HG03460 (cell line): ENCODE measurements around the gene NAALADL1.
"Not testable (repeated sequence)": the region's sequence is repeated elsewhere in the genome, so short reads cannot be mapped to it uniquely, and the experiment has no call there.

Experiments used
- ATAC-seq: cut with Tn5 transposase; IDR thresholded peaks from one replicate; pipeline ENCODE4 v1.9.1; 2021; ENCODE audit not compliant: unreplicated experiment

Gene NAALADL1

GRCh38 chr11:65055538-65055937 is 2.8 kb downstream of the NAALADL1 start:
- ATAC-seq: no peak

- ATAC-seq: no peak
Observed at GRCh38 chr11:65053827-65054508, 4.4 kb downstream of the NAALADL1 start.

GRCh38 chr11:65051398-65051858 is 6.9 kb downstream of the NAALADL1 start:
- no peak for ATAC-seq

GRCh38 chr11:65047581-65048422 is 10.6 kb downstream of the NAALADL1 start:
- ATAC-seq: no peak

GRCh38 chr11:65045728-65046127 is 12.6 kb downstream of the NAALADL1 start:
- no peak for ATAC-seq

GRCh38 chr11:65045061-65045460 is 13.3 kb downstream of the NAALADL1 start:
- no peak for ATAC-seq

GRCh38 chr11:65043881-65044501 is 14.4 kb downstream of the NAALADL1 start:
- ATAC-seq: no peak

GRCh38 chr11:65042891-65043290 is 15.5 kb downstream of the NAALADL1 start:
- no peak for ATAC-seq

GRCh38 chr11:65040847-65041622 is 17.3 kb downstream of the NAALADL1 start, which contains the start of gene SAC3D1:
TSS of gene SAC3D1 (plus strand) at chr11:65041210. CDS start at chr11:65041293, 83 bp downstream.
- ATAC-seq: peak; percentile 84

GRCh38 chr11:65040520-65040846 is 17.9 kb downstream of the NAALADL1 start:
- no peak for ATAC-seq

- no peak for ATAC-seq
Observed at GRCh38 chr11:65036931-65037330, 21.4 kb downstream of the NAALADL1 start.

GRCh38 chr11:65035579-65035978 is 22.8 kb downstream of the NAALADL1 start:
- no peak for ATAC-seq

- no peak for ATAC-seq
Observed at GRCh38 chr11:65034423-65034822, 23.9 kb downstream of the NAALADL1 start.

- no peak for ATAC-seq
Observed at GRCh38 chr11:65032216-65032615, 26.1 kb downstream of the NAALADL1 start.

GRCh38 chr11:65027213-65028067 is 30.9 kb downstream of the NAALADL1 start, which contains the start of gene SNX15:
TSS of gene SNX15 (plus strand) at chr11:65027439. CDS start at chr11:65027538, 99 bp downstream.
- peak; percentile 80 for ATAC-seq

GRCh38 chr11:65026810-65027209 is 31.5 kb downstream of the NAALADL1 start:
- ATAC-seq: no peak

GRCh38 chr11:65023502-65023901 is 34.9 kb downstream of the NAALADL1 start:
- not testable (repeated sequence) for ATAC-seq

GRCh38 chr11:65021509-65021908 is 36.8 kb downstream of the NAALADL1 start:
- ATAC-seq: no peak

GRCh38 chr11:65021003-65021402 is 37.4 kb downstream of the NAALADL1 start:
- ATAC-seq: no peak

GRCh38 chr11:65019824-65020223 is 38.5 kb downstream of the NAALADL1 start:
- ATAC-seq: no peak
